Adrenal gland (tissue), 5 donors: Measurements from ENCODE around the gene MYCL.

Source experiments
- CTCF ChIP-seq, 6 experiments: fragments of 450-650 bp in 4 of 6; fragments of 200-600 bp in 2 of 6; sonication (generic) in 1 of 6; IDR thresholded peaks; 1 replicate in 5 of 6; 2 replicates in 1 of 6; pipeline versions ENCODE4 v1.5.1 to v1.8.0; 2016 to 2021; ENCODE audit warnings: antibody characterized with exemption in 6 of 6, mild to moderate bottlenecking in 2 of 6, moderate library complexity in 1 of 6
- POLR2A ChIP-seq, 2 donors: fragments of 450-650 bp; IDR thresholded peaks; one replicate each; pipeline ENCODE4 v1.6.1; 2017; ENCODE audit warnings: antibody characterized with exemption in 2 of 2, mild to moderate bottlenecking in 2 of 2, moderate library complexity in 1 of 2
- donor health status: DM: no; HTN: no; CAD: no.

DNA sequence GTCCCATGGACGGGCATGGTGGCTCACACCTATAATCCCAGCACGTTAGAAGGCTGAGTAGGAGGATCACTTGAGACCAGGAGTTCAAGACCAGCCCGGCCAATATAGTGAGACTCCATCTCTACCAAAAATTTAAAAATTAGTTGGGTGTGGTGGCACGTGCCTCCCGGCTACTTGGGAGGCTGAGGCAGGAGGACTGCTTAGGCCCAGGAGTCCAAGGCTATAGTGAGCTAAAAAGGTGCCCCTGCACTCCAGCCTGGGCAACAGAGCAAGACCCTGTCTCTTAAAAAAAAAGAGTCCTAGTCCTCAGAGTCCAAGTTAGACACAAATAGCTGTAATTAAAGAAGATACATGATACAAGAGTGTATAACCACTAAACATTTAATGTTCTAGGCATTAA lies 38.5 kb downstream of the MYCL start:
- TF ChIP-seq CTCF (IDR thresholded peaks at IDR 0.05) (no peak), POLR2A (IDR thresholded peaks at IDR 0.05) (no peak)
